Lower leg skin (tissue), 3 donors: ENCODE data around the gene MTUS2.

ENCODE experiments used
- CTCF ChIP-seq, 3 donors: fragments of 450-650 bp; IDR thresholded peaks; one replicate each; pipeline ENCODE4 v1.5.1; 2016; ENCODE audit warnings: antibody characterized with exemption in 3 of 3, mild to moderate bottlenecking in 3 of 3, moderate library complexity in 2 of 3
- POLR2A ChIP-seq, 2 donors: fragments of 450-650 bp; IDR thresholded peaks; one replicate each; pipeline ENCODE4 v1.6.1; 2016 to 2017; ENCODE audit warnings: antibody characterized with exemption in 2 of 2, mild to moderate bottlenecking in 1 of 2, moderate library complexity in 1 of 2

GRCh38 chr13:29386246-29386645 is 566.1 kb downstream of the MTUS2 start:
- TF ChIP-seq CTCF (IDR thresholded peaks at IDR 0.05) = no peak
- no peak for TF ChIP-seq POLR2A (IDR thresholded peaks at IDR 0.05)
